Middle frontal gyrus (tissue), 1 donor: Measurements from ENCODE around the gene ITGB7.

ENCODE experiments used
- DNase-seq: peaks from one replicate; pipeline ENCODE4 v3.0.0-alpha.2; 2015; ENCODE audit warnings: low spot score; ENCODE audit errors: extremely low spot score

Gene ITGB7

DNA sequence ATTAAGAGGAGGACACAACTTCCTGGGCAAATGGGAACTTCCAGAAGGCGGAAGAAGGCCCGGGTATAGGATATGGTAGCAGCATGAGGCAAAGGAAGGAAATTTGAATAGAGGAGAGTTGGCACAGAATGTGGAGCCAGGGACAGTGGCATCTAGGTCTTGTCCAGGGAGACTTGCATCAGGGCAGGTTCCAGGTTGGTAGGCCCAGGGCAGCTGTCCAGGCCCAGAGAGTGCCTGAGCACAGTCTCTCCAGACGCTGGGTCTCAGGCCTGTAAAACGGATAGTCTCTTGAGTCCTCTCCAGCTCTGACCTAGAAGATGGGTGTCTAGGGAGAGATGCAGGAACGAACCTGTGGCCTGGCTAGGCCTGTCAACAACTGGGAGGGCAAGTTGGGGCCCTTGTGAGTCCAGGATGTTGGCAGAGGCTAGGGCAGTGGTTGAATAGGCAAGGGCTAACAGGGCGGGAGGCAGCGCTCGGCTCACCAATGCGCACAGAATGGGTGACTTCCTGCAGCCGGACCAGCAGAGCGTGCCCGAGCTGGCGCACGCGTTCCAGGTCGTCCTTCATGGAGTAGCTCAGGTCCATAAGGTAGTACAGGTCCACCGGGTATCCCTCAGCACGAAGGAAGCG, 9.9 kb downstream of the ITGB7 start:
- no peak for DNase-seq

DNA sequence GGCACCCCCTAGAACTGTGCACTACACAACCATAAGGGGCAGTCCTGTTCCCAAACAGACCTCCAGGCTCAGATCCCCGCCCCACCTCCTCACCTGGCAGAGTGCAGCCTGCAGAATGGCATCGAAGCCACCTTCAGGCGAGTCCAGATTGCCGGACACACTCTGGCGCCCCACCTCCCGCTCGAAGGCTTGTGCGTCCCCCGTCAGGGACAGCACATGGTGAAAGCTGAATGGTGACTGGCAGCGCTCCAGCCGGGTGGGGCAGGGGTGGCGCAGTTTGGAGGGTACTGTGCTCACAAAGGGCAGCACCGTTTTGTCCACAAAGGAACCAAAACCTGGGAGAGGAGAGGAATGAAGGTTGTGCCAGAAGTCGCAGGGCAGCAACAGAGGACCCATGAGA, 10.6 kb downstream of the ITGB7 start:
- DNase-seq = no peak

DNA sequence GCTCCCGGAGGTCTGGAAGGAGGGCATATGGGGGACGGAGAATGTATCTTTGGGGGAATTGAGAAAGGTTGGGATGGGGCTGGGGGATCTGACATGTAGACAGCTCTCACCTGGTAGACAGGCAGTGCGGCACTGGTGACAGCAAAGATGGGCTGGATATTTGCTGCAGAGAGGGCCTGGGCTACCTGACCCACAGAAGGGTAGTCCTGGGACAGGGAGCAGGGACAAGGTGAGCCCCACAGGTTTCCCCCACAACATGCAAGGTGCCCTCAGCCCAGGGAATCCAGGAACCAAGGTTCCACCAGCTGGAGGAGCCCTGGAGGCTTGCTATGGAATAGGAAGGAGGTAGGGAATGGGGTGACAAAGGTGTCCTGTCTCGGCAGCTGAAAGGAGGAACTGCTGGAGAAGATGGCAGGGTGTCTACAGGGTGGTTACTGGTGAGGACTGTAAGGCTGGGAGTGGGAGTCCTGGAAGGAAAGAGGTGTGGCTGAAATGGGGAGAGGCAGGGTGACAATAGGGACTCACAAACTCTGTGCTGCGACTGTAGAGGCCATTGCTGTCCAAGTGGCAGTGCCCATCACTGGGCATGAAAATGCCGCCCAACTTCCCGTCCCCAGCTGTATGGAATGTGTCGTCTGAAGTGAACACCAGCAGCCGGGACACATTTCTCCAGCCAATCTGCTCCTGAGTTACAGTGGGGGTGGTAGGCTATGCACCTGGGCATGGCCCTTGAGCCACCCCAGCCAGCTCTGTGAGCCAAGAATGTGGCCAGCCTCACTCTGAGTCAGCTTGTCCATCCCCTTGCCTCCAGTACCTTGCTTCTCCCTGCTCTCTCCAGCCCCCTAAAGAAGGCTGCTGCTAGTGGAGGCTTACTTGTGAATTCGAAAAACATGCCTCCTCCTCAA, 11.3 kb downstream of the ITGB7 start:
- no peak for DNase-seq

DNA sequence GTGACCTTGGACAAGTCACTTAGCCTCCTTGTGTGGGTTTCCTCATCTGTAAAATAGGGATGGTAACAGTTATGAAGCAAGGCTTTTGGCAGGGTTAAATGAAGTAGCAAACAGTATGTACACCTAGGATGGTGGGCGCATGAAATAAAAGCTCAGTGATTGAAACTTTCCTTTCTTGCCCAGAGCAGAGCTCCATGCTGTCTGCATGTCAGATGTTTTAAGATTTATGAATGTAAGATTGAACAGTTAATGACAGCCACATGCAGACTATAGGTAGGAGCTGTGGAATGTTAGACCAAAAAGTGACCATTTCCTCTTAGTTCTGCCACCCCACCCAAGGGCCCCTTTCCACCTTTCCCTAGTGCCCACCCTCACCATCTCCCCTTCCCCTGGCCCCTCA, 12.1 kb downstream of the ITGB7 start:
- DNase-seq = no peak

DNA sequence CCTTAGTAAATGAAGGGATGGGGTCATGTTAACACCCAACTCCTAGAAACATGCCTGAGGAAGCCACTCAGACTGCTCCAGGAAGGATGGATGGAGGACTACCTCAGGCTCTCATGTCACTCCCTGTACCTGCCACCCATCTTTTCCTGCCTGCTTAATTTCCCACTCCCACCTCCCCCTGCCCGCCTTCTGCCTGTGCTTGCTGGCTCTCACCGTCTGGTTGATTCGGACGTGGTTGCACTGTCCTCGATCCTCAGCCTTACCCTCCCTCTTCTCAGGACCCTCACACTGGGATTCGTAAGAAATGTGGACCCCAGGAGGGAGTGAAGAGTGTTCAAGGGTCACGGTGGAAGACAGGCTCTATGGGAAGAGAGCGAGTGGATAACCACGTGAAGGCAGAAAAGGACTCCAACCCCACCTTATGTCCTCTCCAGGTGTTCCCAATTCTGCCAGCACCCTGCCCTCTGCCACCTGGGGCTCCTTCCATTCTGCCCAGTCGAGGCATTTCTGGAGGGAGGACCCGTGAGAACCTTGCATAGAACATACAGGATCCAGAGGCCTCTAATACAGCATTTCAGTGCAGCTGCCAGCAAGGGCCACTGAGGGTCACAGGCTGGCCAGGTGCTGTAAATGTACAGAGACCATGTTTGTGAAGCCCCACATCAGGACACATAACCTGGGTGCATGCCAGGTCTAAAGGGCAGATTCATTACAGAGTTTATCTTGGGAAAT, 12.9 kb downstream of the ITGB7 start:
- DNase-seq = no peak

DNA sequence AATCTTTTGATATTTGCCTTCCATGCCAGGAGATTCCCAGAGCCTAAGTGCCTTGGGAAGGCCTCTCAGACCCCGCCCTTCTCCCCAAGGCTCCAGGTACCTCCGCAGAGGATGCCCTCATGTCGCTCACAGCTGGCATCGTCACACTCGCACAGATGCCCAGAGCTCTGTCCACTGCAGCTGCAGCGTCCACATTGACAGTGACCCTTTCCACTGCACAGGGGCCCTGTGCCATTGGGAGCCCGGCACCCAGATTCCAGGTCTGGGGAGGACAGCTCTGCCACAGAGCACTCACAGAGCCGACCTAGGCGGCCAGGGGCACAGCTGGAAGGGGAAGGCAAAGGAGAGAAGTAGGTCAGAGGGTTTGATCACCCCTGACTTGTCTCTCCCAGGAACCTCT, 14.0 kb downstream of the ITGB7 start:
- DNase-seq = no peak

DNA sequence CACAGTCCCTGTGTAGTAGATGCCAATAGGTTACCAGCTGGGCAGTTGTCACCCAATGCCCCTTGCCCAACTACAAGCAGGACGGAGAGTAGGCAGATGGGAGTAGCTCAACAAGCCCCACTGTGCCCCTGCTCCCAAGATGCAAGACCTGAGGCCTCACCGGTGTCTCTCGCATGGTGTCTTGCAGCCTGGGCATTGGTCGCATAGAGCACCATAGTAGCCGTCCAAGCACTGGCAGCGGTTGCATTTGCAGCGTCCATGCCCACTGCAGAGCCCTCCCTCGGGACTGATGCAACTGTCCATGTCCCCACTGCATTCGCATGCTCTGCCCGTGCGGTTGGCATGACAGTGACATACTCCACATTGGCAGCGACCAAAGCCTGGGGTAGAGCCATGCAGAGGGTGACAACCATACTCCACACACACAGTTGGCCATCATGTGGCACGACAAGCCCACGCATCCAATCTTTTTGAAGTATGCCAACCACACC, 14.5 kb downstream of the ITGB7 start:
- no peak for DNase-seq

DNA sequence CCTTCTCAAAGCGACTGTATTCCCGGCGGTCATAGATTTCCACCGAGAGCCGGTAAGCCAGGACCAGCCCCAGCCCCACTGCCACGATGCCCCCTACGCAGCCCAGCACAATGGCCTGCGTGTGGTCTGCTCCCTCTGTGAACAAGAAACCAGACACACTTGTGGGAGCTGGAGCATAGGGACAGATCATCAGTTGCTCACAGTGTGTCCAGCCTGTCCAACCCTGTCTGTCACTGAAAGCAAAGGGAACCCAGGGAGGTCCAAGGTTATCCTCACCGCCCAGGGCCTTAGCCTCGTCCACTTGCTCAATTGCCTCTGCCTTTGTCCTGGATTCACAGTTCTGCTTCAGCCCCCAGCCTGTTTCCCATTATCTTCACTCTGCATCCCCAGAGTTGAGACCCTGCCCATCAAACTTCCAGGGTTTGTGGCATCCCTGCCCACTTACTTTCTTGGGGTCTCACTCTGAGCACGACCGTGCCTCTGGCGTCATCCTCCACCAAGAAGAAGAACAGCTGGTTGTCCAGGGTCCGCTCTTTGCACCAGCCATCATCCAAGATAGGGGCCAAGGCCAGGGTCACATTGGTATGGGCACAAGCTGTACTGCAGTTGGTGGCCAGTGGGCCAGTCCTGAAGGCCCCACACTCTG, 15.0 kb downstream of the ITGB7 start:
- DNase-seq = no peak

DNA sequence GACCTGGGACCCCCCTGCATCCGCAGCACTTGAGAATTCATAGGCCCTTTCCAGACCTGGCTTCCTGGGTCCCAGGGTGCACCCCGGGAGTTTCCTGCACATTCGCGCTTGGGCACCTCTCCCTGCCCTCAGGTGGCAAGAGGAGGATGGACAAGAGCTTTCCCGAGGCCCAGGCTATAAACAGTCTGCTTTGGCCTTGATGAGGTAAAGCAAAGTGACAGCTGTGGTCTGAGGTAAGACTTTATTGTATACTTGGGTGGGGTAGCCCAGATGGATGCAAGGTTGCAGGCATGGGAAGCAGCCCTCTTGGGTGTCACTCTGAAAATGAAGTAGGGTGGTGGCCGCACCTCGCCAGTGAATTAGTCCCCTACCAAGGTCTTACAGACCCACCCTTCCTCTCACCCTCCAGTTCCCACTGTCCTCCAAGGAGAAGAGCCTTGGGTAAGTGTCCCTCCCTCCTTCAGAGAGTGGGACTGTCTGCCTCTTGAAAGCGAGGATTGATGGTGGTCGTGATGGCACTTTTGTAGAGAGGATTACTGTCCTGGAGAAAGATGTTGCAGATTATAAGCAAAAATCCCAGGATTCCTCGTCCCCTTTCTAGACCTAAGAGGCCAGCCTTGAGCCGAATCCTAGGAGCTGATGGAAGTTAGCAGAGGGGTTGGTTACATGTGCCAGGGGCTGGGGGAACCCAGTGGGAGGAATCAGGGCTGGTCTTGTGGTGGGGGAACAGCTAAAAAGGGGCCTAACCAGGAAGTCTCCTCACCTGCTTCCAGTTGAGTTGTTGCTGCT, 15.8 kb downstream of the ITGB7 start:
- no peak for DNase-seq

DNA sequence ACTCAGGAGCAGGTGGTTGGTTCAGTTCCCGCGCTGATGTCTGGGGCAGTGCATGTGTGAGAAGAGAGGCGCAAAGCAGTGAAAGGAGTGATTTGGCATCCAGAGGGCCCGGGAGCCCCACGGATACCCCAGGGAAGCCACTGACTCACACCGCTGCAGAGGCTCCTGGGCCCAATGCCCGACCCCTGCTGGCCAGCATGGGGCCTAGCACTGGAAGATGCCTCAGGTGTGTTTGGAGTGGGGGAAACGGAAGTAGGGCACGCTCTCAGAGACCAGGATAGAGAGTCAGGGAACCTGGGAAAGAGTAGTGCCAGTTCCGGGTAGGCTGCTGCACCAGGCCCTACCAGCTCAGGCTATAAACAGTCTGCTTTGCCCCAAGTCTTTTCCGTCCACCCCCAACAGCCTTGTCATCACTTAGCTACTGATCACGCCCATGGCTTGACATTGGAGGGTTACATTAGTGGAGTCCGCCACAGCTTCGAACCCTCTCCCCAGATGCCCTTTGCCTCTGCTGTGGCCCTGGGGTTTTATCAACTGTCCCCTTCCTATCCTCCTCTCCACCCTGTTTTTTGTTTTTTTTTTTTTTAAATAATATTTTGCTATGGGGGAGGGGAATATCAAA, 16.8 kb downstream of the ITGB7 start:
- DNase-seq = no peak

DNA sequence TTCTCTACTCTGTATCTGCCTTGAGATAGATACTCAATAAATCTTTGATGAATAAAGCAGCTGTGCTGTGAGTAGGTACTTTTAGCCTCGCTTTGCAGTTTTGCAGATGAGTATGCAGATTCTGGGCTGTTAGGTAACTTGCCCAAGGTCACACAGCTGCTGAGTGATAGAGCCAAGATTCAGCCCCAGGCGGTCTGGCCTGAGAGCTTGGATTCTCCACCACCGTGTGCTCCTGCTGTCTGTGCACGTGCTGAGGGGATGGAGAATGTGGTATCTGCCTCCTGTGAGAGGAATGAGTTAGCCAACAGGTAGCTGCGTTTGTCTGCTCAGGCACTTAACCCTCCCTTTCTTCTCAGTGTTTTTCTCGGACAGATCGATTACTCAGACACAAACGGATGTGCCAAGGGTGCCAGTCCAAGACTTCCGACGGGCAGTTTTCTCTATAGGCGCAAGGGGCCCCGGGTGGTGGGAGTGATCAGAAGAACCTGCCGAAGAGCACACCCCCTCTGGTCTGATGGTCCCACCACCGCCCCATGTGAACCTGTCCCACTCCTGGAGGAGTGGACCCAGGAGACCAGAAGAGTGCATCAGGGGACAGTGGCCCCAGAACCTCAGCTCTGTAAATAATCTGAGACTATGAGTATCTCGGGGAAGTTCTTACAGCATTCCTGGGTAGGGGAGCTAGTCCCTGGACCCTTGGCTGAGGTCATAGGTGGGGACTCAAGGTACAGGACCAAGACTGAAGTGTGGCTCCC, 19.7 kb downstream of the ITGB7 start:
- no peak for DNase-seq

DNA sequence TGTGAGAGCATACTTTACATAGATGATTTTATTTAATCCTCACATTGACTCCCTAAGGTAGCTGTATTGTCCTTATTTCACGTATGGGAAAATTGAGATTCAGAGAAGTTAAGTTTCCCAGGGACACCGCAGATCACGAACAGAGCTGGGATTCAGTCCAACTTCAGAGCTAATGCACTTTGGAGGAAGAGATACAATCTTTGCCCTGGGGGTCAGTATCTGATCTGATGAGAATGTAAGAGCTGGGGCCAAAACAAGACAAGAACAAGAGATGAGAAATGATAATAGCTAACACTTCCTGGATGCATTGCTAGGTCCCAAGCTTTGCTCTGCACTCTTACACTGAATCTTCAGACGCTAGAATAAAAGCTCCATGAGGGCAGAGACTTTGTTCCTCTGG, 20.3 kb downstream of the ITGB7 start:
- no peak for DNase-seq

DNA sequence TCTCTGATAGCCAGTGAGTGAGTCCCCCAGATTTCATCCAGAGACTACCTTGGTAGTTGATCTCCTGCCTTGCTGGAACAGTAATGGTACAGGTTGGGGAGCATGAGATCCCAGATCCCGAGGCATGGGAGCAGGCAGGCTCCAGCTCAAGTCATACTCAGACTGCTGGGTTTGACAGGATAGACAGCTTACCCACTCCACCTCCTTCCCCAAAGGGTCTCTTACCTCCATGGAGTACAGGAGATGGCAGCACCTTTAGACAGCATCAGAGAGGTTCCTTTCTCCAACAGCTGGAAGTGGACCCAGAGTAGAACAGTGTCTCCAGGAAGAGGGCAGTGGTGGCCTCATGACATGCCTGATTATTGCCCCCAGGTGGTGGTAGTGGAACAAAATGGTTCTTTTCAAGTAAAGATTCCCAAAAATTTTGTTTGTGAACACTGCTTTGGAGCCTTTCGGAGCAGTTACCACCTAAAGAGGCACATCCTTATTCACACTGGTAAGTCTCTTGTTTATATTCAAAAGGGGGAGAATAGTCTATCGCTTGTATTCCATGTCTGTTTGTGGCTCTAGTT, 21.4 kb downstream of the ITGB7 start:
- DNase-seq = no peak

DNA sequence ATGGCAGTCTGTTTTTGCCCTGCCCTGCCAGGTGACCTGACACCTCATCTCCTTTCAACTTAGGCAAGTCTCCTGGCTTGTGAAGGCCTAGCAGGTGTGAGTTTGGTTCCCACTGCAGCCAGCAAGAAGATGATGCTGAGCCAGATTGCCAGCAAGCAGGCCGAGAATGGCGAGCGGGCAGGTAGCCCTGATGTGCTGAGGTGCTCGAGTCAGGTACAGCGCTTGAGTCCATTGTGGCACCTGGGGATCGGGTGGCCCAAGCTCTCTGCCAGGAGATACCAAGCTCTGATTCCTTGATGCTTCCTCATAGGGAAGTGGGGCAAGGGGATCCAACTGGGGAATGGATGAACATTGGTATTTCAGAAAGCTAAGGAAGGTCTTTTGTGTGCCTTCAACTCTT, 22.2 kb downstream of the ITGB7 start:
- no peak for DNase-seq

DNA sequence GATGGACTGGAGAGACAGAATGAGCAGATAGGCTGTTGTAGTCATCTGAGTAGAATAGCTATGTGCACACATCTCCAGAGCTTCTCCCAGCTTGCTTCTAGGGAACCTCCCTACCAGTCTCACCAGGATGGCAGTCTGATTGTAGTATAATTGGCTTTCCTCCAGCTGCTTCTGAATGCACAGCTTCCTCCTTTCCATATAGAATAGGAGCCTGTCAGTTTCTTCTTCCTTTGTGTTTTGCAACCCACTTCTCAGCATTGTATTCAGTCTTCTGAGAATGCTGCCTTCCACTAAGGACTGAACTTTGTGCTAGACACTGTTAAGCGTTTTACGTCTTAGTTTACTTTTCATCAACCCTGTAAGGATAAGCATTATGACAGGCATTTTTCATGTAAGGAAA, 24.1 kb downstream of the ITGB7 start:
- no peak for DNase-seq

DNA sequence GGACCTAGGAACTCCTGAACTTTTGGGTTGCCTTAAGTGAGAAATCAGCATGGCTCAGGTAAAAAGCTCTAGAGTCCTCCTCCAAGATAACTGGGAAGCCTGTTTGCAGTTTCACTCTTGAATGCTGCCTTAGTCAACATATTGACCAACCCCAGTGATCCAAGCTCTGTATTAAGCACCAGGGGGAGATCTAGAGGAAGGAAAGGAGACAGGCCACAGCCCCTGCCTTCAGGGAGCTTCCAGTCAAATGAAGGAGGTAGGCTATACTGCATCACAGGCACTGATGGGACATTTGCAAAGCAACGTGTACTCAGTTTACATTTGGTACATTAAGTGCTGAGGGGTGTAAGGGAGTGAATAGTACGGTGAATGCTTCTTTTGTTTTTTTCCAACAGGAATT, 25.1 kb downstream of the ITGB7 start:
- no peak for DNase-seq

DNA sequence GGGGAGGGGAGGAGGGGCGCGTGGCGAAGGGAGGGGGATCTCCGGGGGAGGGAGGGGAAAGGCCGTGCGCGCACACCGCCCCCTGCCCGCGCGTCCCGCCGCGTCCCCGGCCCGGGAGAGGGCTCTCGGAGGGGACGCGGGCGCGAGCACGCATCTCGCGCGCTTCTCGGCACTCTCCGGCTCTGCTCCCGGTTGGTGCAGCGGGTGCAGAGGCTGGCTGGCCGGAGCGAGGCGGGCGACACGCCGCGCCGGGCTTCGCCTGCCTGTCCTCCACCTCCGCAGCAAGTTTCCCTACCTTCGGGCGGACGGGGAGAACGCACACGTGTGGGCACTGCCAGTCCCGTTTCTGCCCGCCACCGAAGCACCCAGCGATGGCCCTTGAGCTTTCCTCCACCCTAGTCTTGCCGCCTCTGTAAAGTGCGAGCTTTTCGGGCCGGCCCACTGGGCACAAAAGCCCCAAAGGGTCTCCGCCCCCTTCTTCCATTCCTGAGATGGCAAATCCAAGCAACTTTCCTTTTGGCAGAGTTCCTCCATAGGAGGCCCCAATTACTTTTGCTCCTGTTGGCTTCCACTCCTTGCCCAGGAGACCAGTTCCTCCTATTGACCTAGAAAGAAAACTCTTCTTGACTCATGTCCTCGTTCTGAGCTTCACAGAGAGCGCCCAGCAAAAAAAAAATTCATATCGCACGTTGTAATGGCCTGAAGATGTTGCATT, 26.0 kb downstream of the ITGB7 start:
- peak; percentile 57 for DNase-seq

DNA sequence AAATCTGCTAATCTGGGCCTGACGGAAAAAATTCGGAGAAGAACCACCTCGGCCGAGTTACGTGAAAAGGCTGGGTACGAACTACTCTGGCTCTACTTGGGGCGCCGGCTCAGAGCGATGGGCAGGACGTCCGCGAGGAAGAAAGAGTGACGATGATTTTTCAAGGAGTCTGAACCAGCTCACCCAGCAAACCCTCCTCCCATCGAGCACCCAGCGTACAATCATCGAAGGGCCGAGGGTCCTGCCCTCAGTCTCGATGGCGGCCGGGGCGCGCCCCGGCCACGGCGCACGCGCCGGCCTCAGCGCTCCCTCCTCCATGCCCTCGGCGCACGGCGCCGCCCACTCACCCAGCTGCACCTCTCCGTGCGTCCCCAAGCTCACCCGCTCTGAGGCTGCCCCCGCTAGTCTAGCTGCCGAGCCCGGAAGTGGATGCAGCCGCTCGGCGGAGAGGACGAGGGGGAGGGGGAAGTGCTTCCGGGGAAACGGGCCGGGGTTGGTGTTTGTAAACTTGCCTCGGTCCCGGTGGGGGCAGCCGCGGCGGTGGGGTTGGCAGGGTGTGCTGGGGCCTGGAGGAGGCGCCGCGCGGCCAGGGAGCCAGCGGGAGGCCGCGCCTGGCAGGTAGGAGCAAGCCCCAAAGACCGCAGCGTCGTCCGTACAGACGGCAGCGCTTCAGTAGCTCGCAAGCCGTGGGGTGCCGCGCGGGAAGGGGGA, 26.7 kb downstream of the ITGB7 start, which contains the start of the genes CSAD and ZNF740:
Gene CSAD (minus strand): TSS at position 706 of the 711 bp plus-strand sequence. CDS start 7,455 bp downstream, outside the sequence.
Gene ZNF740 (plus strand): TSS at position 503 of the 711 bp plus-strand sequence. CDS start 1,262 bp downstream, outside the sequence.
- peak; percentile 97 for DNase-seq
